ENCODE results near the gene SOD2. TPM values are rescaled to one million over a fixed set of nuclear protein-coding genes. Genes with fewer than 3 reads are reported as not detected.
"Not testable (repeated sequence)": the region's sequence is repeated elsewhere in the genome, so short reads cannot be mapped to it uniquely, and the experiment has no call there.

SOD2 gene
- total RNA-seq, 2 experiments from 2014 or later, result 36.4 to 49.2 TPM

DNA sequence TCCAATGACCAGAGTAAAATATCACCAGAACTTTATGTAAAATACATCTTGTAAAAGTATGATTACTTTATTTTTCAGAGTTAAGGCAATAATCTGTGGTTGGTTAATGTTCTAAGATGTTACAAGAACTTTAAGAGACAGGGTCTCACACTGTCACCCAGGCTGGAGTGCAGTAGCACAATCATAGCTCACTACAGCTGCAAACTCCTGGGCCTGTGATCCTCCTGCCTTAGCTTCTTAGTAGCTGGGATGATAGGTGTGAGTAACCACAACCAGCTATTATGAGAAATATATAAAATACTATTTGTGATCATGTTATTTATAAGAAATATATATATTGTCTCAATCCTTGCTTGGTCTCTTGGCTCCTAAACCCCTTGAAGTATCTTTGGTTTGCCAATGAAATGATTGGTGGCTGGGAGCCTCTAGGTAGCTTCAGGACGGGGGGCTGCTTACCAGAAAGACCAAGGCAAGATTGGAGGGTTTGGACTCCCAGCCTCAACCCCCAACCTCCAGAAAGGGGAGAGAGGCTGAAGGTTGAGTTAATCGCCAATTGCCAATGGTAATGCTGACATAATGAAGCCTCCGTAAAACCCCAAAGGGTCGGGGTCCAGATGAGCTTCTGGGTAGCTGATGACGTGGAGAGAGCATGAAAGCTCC is 15.4 kb downstream of the SOD2 start:
- Histone ChIP-seq H3K4me1 (ENCODE audit: insufficient read depth, low read length, poor library complexity, severe bottlenecking) (no peaks in the 10 kb centered on the region), H3K27ac (ENCODE audit: low read depth, low read length, poor library complexity, severe bottlenecking) (no peak overlapping the region), H2AFZ (ENCODE audit: low read length) (no peak overlapping the region), H3K79me2 (ENCODE audit: insufficient read depth, low read depth, low read length) (no peaks in the 10 kb centered on the region), H3K36me3 (ENCODE audit: insufficient read depth, low read length) (peaks cover 50% of the 10 kb centered on the region), H3K9me3 (ENCODE audit: low read length) (no peaks in the 10 kb centered on the region), H3K4me2 (ENCODE audit: low read length) (no peak overlapping the region), H3K4me3 (ENCODE audit: low read depth, low read length, poor library complexity, severe bottlenecking) (no peak overlapping the region), H4K20me1 (ENCODE audit: insufficient read depth, low read length) (no peaks in the 10 kb centered on the region), H3K9me2 (ENCODE audit: insufficient read depth, low read length) (no peaks in the 10 kb centered on the region)
- CTCF ChIA-PET (ENCODE audit: unreplicated experiment), result no interaction called here
- intact Hi-C loops (cut with micrococcal nuclease; ENCODE audit: unreplicated experiment), result no loop called here
- TF ChIP-seq CTCF (conservative IDR thresholded peaks at IDR 0.05; ENCODE audit: low read length) (no peak), EZH2phosphoT487 (IDR thresholded peaks at IDR 0.05; ENCODE audit: borderline replicate concordance, low read depth, low read length) (no peak)
- POLR2A ChIA-PET, result interaction anchor here (1.5 kb wide), 1 partner anchor 14 kb away, joined by 7 read pairs; no protein-coding TSS in a partner anchor
- no TSS peak for BruUV-seq (replicated peaks)
- no peak for DNase-seq (ENCODE audit: low spot score)

DNA sequence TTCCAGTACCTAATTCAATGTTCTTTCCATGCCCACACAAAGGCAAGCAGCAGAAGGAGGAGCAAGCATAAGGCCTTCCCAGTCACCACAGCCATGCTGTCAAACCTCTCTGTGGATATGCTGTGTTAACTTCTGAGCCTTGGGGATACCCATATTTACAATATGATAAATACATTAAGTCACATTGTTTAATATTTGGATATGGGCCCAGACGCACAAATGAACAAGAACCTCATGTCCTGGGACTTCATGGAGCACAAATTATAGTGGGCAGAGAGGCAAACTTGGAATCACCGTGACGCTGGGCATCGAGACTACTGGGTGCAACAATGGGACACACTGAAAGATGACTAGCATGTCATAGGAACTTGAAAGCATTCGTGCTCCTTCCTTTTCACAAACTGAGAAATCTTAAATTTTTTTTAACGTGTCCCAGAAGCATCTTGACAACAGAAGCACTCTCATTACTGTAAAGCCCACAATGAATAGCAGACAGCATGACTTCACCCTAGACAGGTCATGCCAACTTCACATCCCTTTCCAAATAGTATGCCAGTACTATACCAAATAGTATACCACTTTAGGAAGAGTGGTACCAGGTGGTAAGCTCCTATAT is 16.0 kb downstream of the SOD2 start:
- Histone ChIP-seq H3K4me2 (ENCODE audit: low read length) (no peak overlapping the region), H3K4me1 (ENCODE audit: insufficient read depth, low read length, poor library complexity, severe bottlenecking) (no peaks in the 10 kb centered on the region), H4K20me1 (ENCODE audit: insufficient read depth, low read length) (no peaks in the 10 kb centered on the region), H3K79me2 (ENCODE audit: insufficient read depth, low read depth, low read length) (no peaks in the 10 kb centered on the region), H3K27ac (ENCODE audit: low read depth, low read length, poor library complexity, severe bottlenecking) (no peak overlapping the region), H3K36me3 (ENCODE audit: insufficient read depth, low read length) (peaks cover 45% of the 10 kb centered on the region), H3K9me2 (ENCODE audit: insufficient read depth, low read length) (no peaks in the 10 kb centered on the region), H3K4me3 (ENCODE audit: low read depth, low read length, poor library complexity, severe bottlenecking) (no peak overlapping the region), H2AFZ (ENCODE audit: low read length) (no peak overlapping the region), H3K9me3 (ENCODE audit: low read length) (no peaks in the 10 kb centered on the region)
- DNase-seq (ENCODE audit: low spot score), result no peak
- ChIA-PET POLR2A (no interaction called here), CTCF (ENCODE audit: unreplicated experiment) (no interaction called here)
- BruUV-seq (replicated peaks), result no TSS peak
- intact Hi-C loops (cut with micrococcal nuclease; ENCODE audit: unreplicated experiment), result no loop called here
- TF ChIP-seq CTCF (conservative IDR thresholded peaks at IDR 0.05; ENCODE audit: low read length) (no peak), EZH2phosphoT487 (IDR thresholded peaks at IDR 0.05; ENCODE audit: borderline replicate concordance, low read depth, low read length) (no peak)

DNA sequence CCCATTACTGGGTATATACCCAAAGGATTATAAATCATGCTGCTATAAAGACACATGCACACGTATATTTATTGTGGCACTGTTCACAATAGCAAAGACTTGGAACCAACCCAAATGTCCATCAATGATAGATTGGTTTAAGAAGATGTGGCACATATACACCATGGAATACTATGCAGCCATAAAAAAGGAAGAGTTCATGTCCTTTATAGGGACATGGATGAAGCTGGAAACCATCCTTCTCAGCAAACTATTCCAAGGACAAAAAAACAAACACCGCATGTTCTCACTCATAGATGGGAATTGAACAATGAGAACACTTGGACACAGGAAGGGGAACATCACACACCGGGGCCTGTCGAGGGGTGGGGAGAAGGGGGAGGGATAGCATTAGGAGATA is 16.8 kb downstream of the SOD2 start:
- POLR2A ChIA-PET; H3K4me2 ChIP-seq (ENCODE audit: low read length); H2AFZ ChIP-seq (ENCODE audit: low read length); BruUV-seq (replicated peaks); H3K4me1 ChIP-seq (ENCODE audit: insufficient read depth, low read length, poor library complexity, severe bottlenecking); H3K27ac ChIP-seq (ENCODE audit: low read depth, low read length, poor library complexity, severe bottlenecking); CTCF ChIA-PET (ENCODE audit: unreplicated experiment); H3K9me3 ChIP-seq (ENCODE audit: low read length); intact Hi-C loops (cut with micrococcal nuclease; ENCODE audit: unreplicated experiment); H3K9me2 ChIP-seq (ENCODE audit: insufficient read depth, low read length); DNase-seq (ENCODE audit: low spot score); H3K79me2 ChIP-seq (ENCODE audit: insufficient read depth, low read depth, low read length); H4K20me1 ChIP-seq (ENCODE audit: insufficient read depth, low read length); H3K4me3 ChIP-seq (ENCODE audit: low read depth, low read length, poor library complexity, severe bottlenecking): not testable (repeated sequence)
- peaks cover 37% of the 10 kb centered on the region for H3K36me3 ChIP-seq (ENCODE audit: insufficient read depth, low read length)

Data from OCI-LY7 (cell line).